Regular cardiac myocyte (primary cell): ENCODE measurements around the gene NSDHL. TPM values are rescaled to one million over a fixed set of nuclear protein-coding genes. Genes with fewer than 3 reads are reported as not detected.

Experiments
- total RNA-seq: library from RNA; depleted of rRNA; stranded (reverse); fragments of >200 nt; gene quantifications from 2 replicates; pipeline ENCODE4 v1.2.3, GENCODE V29; 2014

The NSDHL gene
- 11.6 and 24.2 TPM in 2 replicates for total RNA-seq

DNA sequence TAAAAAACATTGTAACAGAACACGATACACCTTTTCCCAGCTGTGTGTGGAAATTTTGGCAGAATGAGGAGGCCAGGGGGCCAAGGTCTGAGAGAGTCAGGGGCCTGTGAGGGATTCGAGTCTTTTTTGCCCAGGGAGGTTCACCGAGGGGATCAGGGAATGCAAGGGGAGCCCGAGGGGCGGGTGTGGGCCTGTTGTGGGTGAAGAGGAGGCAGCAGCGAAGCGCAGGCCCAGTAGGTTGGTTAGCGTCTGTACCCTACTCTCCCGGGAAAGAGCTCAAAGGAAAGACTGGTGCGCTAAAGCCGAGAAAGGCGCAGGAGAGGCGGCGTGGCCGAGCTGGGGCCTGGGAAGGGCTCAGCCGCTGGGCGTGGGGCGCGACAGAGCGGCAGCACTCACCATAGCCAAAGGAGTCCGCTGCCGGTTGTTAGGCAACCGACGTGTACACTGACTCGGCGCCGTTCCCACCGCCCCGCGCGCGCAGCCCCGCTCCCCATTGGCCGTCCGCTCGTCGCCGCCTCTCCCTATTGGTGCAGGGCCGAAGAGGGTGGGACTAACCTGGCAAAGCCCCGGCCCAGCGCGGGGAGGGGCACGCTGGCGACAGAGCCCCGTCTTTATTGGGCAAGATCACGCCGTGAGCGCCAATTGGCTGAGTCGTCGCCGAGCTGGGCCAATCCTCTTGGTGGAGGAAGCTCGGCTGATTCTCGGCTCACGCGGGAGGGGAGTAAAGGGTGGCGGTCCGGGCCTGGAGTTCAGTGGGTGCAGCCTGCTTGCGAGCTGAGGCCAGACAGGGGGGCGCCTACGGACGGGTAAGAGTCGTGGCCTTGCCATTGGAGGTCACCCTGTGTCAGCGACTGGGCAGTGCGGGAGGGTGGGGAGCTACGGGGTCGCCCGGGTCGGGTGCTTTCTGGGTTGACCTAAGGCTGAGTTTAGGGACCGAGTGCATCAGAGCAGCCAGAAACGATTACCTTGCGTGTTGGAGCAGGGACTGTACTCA is at the start of gene NSDHL, which contains the start of gene CETN2:
TSS of gene NSDHL (plus strand) at position 752 of the 994 bp plus-strand sequence. CDS start 15,262 bp downstream, outside the sequence.
TSS of gene CETN2 (minus strand) at position 446 of the 994 bp plus-strand sequence. CDS start at position 399, 47 bp downstream.

GRCh38 chrX:152897222-152898131 is 66.6 kb downstream of the NSDHL start, which contains the start of gene ZNF185:
Gene ZNF185 (plus strand): TSS chrX:152898067. CDS start chrX:152914490, 16,423 bp downstream.

Other genes with a start within 250 kb of the NSDHL start
- gene GABRQ, start 193.2 kb upstream of the NSDHL start, total RNA-seq: under 0.01 TPM in 1 of 2 replicates, not detected in the other
- not detected in 2 replicates for gene MAGEA3, start 132.3 kb upstream of the NSDHL start, total RNA-seq
- gene CSAG2, start 121.8 kb upstream of the NSDHL start, total RNA-seq: not detected in 2 replicates
- not detected in 2 replicates for gene MAGEA2B, start 116.4 kb upstream of the NSDHL start, total RNA-seq
- not detected in 2 replicates for gene CSAG1, start 97.3 kb upstream of the NSDHL start, total RNA-seq
- gene MAGEA12, start 97.3 kb upstream of the NSDHL start, total RNA-seq: not detected in 2 replicates
- not detected in 2 replicates for gene MAGEA2, start 77.2 kb upstream of the NSDHL start, total RNA-seq
- gene CSAG3, start 71.8 kb upstream of the NSDHL start, total RNA-seq: not detected in 2 replicates
- not detected in 2 replicates for gene MAGEA6, start 61.4 kb upstream of the NSDHL start, total RNA-seq
- 35.3 and 51.6 TPM in 2 replicates for gene CETN2, start 306 bp upstream of the NSDHL start, total RNA-seq
- gene ZNF185, start 67.0 kb downstream of the NSDHL start, total RNA-seq: 4.2 and 29.5 TPM in 2 replicates
- gene PNMA5, start 163.1 kb downstream of the NSDHL start, total RNA-seq: not detected in 2 replicates
- gene PNMA3, start 225.4 kb downstream of the NSDHL start, total RNA-seq: under 0.01 and 0.28 TPM in 2 replicates
- gene PNMA6A, start 241.4 kb downstream of the NSDHL start, total RNA-seq: 0.38 and 2.8 TPM in 2 replicates